Lower leg skin (tissue), 4 donors: Measurements from ENCODE around the gene NDST4. TPM values are rescaled to one million over a fixed set of nuclear protein-coding genes. Genes with fewer than 3 reads are reported as not detected.

Experiments used
- DNase-seq, 2 donors: peaks; one replicate each; pipeline ENCODE4 v3.0.0-alpha.2; 2019; ENCODE audit warnings: low spot score in 2 of 2
- H3K4me3 ChIP-seq: fragments of 200-600 bp; sonication (generic); 2 replicates; pipeline ENCODE4 v1.5.1; 2017; ENCODE audit warnings: mild to moderate bottlenecking, low read depth; ENCODE audit not compliant: poor library complexity, severe bottlenecking
- CTCF ChIP-seq, 3 donors: fragments of 450-650 bp; IDR thresholded peaks; one replicate each; pipeline ENCODE4 v1.5.1; 2016; ENCODE audit warnings: antibody characterized with exemption in 3 of 3, mild to moderate bottlenecking in 3 of 3, moderate library complexity in 2 of 3
- POLR2A ChIP-seq, 2 donors: fragments of 450-650 bp; IDR thresholded peaks; one replicate each; pipeline ENCODE4 v1.6.1; 2016 to 2017; ENCODE audit warnings: antibody characterized with exemption in 2 of 2, mild to moderate bottlenecking in 1 of 2, moderate library complexity in 1 of 2
- WGBS, 2 donors: methylation state at CpG; one replicate each; pipeline ENCODE4 v1.1.5; 2018; 5-methylcytosine and 5-hydroxymethylcytosine counted together
- intact Hi-C: fragments of 100-400 bp; cut with DNase I; formaldehyde crosslinking; loops from one replicate; pipeline ENCODE4 v1.15.0; 2023; ENCODE audit warnings: low total_unique reads
- total RNA-seq, 4 donors: library from RNA; depleted of rRNA; stranded (reverse); fragments of >200 nt; gene quantifications; one replicate each; pipeline ENCODE4 v1.1.0, GENCODE V29; 2016

The NDST4 gene
- total RNA-seq, 4 donors from 2014 or later, result not detected

GRCh38 chr4:115149106-115149505 is 35.7 kb upstream of the NDST4 start:
- 47 to 57% methylated on average over 7 of the region's 7 CpGs for WGBS, 2 donors
- TF ChIP-seq POLR2A (IDR thresholded peaks at IDR 0.05), result no peak
- no peak for TF ChIP-seq CTCF (IDR thresholded peaks at IDR 0.05)
- DNase-seq, result no peak
- no peak overlapping the region for H3K4me3 ChIP-seq
- intact Hi-C loops, result no loop called here

- 25 to 29% methylated on average over 3 of the region's 3 CpGs for WGBS, 2 donors
- intact Hi-C loops, result no loop called here
- H3K4me3 ChIP-seq, result no peak overlapping the region
- TF ChIP-seq POLR2A (IDR thresholded peaks at IDR 0.05) (no peak), CTCF (IDR thresholded peaks at IDR 0.05) (no peak)
- no peak for DNase-seq
These were observed 32.2 kb upstream of the NDST4 start for GRCh38 chr4:115145393-115146160.

- no peak for DNase-seq
- no peak for TF ChIP-seq POLR2A (IDR thresholded peaks at IDR 0.05)
- no peak for TF ChIP-seq CTCF (IDR thresholded peaks at IDR 0.05)
- no peak overlapping the region for H3K4me3 ChIP-seq
- intact Hi-C loops, result no loop called here
- WGBS, 2 donors, result 79 to 82% methylated on average over 2 of the region's 2 CpGs
These were observed 14.6 kb upstream of the NDST4 start for GRCh38 chr4:115128037-115128436.

- DNase-seq, result no peak
- intact Hi-C loops, result no loop called here
- H3K4me3 ChIP-seq, result no peak overlapping the region
- no peak for TF ChIP-seq CTCF (IDR thresholded peaks at IDR 0.05)
- 61 to 62% methylated on average over 2 of the region's 2 CpGs for WGBS, 2 donors
These were observed 13.1 kb upstream of the NDST4 start for GRCh38 chr4:115126491-115126890.

- TF ChIP-seq POLR2A (IDR thresholded peaks at IDR 0.05), result no peak
- no peak for TF ChIP-seq CTCF (IDR thresholded peaks at IDR 0.05)
- DNase-seq, result no peak
- H3K4me3 ChIP-seq, result no peak overlapping the region
- WGBS, 2 donors, result 66 to 71% methylated on average over 2 of the region's 2 CpGs
- intact Hi-C loops, result no loop called here
These were observed 8.1 kb upstream of the NDST4 start for GRCh38 chr4:115121351-115122043.
